Measurements from ENCODE around the gene DOC2A.
"Not testable (repeated sequence)": the region's sequence is repeated elsewhere in the genome, so short reads cannot be mapped to it uniquely, and the experiment has no call there.

DNA sequence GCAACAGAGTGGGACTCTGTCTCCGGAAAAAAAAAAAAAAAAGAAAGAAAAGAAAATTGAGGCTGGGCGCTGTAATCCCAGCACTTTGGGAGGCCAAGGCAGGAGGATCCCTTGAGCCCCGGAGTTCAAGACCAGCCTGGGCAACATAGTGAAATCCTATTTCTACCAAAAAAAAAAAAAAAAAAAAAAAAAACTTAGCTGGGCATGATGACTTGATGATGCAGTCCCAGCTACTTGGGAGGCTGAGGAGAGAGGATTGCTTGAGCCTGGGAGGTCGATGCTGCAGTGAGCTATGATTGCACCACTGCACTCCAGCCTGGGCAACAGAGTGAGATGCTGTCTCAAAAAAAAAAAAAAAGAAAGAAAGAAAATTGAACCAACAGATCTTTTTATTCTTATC, 7.1 kb upstream of the DOC2A start:
- TF ChIP-seq SUZ12 (IDR thresholded peaks at IDR 0.05; ENCODE audit: extremely low read depth, insufficient read depth, insufficient read length); ZNF274 (IDR thresholded peaks at IDR 0.05; ENCODE audit: low read depth, low read length): not testable (repeated sequence)
